Measurements from ENCODE around the gene GPR171.

Gene GPR171

DNA sequence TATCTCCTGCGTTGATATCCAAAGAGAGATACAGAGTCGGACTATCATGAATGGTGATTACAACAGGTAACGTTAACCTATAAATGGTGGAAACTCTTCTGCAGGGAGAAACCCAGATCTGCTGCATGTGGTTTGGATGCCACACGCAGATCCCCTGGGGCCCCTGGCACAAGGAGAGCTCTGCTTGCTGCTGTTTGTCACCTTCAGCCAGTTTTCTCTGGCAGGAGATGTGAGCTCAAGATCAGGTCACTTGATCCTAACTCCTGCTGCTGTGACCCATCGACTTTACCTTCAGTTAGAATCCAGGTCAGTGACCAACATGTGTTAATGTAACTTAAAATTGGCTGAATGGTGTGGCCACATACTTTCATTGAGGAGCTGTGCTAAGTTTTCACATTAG, 23.8 kb upstream of the GPR171 start (continued):
- TF ChIP-seq, protein P1, sequence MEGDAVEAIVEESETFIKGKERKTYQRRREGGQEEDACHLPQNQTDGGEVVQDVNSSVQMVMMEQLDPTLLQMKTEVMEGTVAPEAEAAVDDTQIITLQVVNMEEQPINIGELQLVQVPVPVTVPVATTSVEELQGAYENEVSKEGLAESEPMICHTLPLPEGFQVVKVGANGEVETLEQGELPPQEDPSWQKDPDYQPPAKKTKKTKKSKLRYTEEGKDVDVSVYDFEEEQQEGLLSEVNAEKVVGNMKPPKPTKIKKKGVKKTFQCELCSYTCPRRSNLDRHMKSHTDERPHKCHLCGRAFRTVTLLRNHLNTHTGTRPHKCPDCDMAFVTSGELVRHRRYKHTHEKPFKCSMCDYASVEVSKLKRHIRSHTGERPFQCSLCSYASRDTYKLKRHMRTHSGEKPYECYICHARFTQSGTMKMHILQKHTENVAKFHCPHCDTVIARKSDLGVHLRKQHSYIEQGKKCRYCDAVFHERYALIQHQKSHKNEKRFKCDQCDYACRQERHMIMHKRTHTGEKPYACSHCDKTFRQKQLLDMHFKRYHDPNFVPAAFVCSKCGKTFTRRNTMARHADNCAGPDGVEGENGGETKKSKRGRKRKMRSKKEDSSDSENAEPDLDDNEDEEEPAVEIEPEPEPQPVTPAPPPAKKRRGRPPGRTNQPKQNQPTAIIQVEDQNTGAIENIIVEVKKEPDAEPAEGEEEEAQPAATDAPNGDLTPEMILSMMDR (tag by site-specific recombination; IDR thresholded peaks at IDR 0.05), result no peak

DNA sequence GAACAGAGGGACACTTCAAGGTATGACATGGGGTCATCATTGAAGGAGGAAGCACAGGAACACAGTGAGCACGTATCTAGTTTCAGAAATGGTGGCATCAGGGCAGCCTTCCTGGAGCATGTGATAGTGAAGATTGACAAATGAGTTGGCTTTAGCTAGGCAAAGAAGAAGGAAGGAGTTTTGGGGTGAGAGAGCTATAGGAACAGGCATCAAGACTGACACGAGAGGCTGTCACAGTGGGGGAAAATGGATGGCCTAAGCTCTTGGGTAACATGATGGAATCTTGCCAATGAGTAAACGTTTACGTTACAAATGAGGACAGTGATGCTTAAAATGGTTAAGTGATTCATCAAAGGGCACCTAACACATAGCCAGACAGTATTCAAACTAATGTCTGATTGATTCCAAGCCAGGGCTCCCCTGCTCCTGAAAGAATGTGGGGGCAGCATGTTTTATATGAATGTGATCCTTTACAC, 23.1 kb upstream of the GPR171 start:
- TF ChIP-seq, protein P2, sequence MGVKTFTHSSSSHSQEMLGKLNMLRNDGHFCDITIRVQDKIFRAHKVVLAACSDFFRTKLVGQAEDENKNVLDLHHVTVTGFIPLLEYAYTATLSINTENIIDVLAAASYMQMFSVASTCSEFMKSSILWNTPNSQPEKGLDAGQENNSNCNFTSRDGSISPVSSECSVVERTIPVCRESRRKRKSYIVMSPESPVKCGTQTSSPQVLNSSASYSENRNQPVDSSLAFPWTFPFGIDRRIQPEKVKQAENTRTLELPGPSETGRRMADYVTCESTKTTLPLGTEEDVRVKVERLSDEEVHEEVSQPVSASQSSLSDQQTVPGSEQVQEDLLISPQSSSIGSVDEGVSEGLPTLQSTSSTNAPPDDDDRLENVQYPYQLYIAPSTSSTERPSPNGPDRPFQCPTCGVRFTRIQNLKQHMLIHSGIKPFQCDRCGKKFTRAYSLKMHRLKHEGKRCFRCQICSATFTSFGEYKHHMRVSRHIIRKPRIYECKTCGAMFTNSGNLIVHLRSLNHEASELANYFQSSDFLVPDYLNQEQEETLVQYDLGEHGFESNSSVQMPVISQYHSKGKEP (tag by site-specific recombination; IDR thresholded peaks at IDR 0.05), result no peak
- TF ChIP-seq ZNF48 (tag by site-specific recombination; IDR thresholded peaks at IDR 0.05) (no peak), ZNF114 (tag by site-specific recombination; IDR thresholded peaks at IDR 0.05) (no peak), ZNF221 (tag by site-specific recombination; IDR thresholded peaks at IDR 0.05; ENCODE audit: borderline replicate concordance) (no peak), ZNF138 (tag by site-specific recombination; IDR thresholded peaks at IDR 0.05; ENCODE audit: borderline replicate concordance) (no peak), ZNF629 (tag by site-specific recombination; IDR thresholded peaks at IDR 0.05) (0 out of 2 replicates have a peak, but pooled peaks have one; percentile 16), SP7 (tag by site-specific recombination; IDR thresholded peaks at IDR 0.05) (0 out of 2 replicates have a peak, but pooled peaks have one; percentile 18), ZNF211 (tag by site-specific recombination; IDR thresholded peaks at IDR 0.05; ENCODE audit: low read depth) (no peak)
- TF ChIP-seq, protein P3, sequence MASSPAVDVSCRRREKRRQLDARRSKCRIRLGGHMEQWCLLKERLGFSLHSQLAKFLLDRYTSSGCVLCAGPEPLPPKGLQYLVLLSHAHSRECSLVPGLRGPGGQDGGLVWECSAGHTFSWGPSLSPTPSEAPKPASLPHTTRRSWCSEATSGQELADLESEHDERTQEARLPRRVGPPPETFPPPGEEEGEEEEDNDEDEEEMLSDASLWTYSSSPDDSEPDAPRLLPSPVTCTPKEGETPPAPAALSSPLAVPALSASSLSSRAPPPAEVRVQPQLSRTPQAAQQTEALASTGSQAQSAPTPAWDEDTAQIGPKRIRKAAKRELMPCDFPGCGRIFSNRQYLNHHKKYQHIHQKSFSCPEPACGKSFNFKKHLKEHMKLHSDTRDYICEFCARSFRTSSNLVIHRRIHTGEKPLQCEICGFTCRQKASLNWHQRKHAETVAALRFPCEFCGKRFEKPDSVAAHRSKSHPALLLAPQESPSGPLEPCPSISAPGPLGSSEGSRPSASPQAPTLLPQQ (tag by site-specific recombination; IDR thresholded peaks at IDR 0.05), result no peak
- H3K36me3 ChIP-seq (ENCODE audit: control insufficient read depth in 2 of 2, insufficient read depth in 1 of 2, low read length in 2 of 2), result no peaks in the 10 kb centered on the region
- no peak overlapping the region for H3K27ac ChIP-seq (ENCODE audit: extremely low read depth, low read depth, low read length)
- H3K9me3 ChIP-seq (ENCODE audit: control insufficient read depth, insufficient read depth, low read depth, low read length), result no peaks in the 10 kb centered on the region
- H3K4me3 ChIP-seq (ENCODE audit: low read depth, low read length), result no peak overlapping the region
- ChIA-PET POLR2A (no interaction called here), CTCF (interaction anchor here (0.5 to 3.1 kb wide), 5 partner anchors 10 to 612 kb away, joined by 3 to 17 read pairs (median 3); no protein-coding TSS in a partner anchor)
- H3K4me1 ChIP-seq (ENCODE audit: control insufficient read depth, insufficient read depth, low read length), result no peaks in the 10 kb centered on the region

DNA sequence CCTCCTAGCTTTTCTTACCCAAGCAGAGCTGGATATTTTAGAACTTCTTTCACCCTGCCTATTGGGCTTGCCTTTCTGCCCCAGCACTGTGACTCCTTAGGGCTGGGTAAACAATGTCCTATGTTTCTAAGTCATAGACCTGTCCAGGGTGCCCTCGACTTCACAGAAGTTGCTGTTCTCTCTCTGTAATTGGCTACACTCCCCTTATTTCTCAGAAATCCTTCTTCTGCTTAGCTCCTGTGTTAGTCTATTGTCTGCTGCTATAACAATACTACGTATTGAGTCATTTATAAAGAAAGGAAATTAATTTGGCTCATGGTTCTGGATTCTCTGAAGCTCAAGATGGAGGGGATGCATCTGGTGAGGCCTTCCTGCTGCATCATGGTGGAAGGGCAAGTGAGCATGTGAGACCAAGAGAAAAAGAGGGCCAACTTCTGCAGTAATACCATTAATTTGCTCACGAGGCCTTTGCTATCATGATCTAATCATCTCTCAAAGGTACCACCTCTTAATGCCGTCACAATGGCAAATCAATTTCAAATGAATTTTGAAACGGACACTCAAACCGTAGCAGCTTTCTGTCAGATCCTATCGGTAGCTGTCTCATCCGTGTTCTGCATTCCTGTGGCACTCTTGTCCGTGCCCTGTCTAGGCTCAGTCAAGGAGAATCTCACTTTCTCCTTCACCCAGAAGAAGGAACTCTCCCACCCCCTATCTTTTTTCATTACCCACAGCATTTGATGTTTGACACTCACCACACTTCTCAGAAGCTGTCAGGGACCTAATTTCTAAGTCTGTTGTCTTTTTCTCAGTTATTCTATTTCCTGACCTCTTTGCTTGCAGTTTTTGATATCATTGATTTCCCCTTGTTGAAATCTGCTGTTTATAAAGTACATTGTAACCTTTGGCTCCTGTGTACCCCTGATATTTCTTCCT, 22.3 kb upstream of the GPR171 start:
- no peak overlapping the region for H3K4me3 ChIP-seq (ENCODE audit: low read depth, low read length)
- no peaks in the 10 kb centered on the region for H3K36me3 ChIP-seq (ENCODE audit: control insufficient read depth in 2 of 2, insufficient read depth in 1 of 2, low read length in 2 of 2)
- H3K9me3 ChIP-seq (ENCODE audit: control insufficient read depth, insufficient read depth, low read depth, low read length), result no peaks in the 10 kb centered on the region
- H3K4me1 ChIP-seq (ENCODE audit: control insufficient read depth, insufficient read depth, low read length), result no peaks in the 10 kb centered on the region
- ChIA-PET POLR2A (no interaction called here), CTCF (interaction anchor here (0.5 to 1.2 kb wide), 3 partner anchors 11 to 235 kb away, joined by 3 read pairs; no protein-coding TSS in a partner anchor)
- no peak overlapping the region for H3K27ac ChIP-seq (ENCODE audit: extremely low read depth, low read depth, low read length)
- TF ChIP-seq GLI2 (tag by site-specific recombination; IDR thresholded peaks at IDR 0.05; ENCODE audit: borderline replicate concordance, low read depth) (no peak), ZNF221 (tag by site-specific recombination; IDR thresholded peaks at IDR 0.05; ENCODE audit: borderline replicate concordance) (no peak), GLIS2 (tag by site-specific recombination; IDR thresholded peaks at IDR 0.05) (no peak), MEIS1 (CRISPR knock-in tag; IDR thresholded peaks at IDR 0.05; ENCODE audit: borderline replicate concordance) (no peak), ZNF214 (tag by site-specific recombination; IDR thresholded peaks at IDR 0.05; ENCODE audit: borderline replicate concordance) (no peak), ZEB2 (tag by site-specific recombination; IDR thresholded peaks at IDR 0.05) (no peak), BCL11A (tag by site-specific recombination; IDR thresholded peaks at IDR 0.05; ENCODE audit: low read depth) (no peak), ZNF211 (tag by site-specific recombination; IDR thresholded peaks at IDR 0.05; ENCODE audit: low read depth) (no peak)
- TF ChIP-seq, protein P4, sequence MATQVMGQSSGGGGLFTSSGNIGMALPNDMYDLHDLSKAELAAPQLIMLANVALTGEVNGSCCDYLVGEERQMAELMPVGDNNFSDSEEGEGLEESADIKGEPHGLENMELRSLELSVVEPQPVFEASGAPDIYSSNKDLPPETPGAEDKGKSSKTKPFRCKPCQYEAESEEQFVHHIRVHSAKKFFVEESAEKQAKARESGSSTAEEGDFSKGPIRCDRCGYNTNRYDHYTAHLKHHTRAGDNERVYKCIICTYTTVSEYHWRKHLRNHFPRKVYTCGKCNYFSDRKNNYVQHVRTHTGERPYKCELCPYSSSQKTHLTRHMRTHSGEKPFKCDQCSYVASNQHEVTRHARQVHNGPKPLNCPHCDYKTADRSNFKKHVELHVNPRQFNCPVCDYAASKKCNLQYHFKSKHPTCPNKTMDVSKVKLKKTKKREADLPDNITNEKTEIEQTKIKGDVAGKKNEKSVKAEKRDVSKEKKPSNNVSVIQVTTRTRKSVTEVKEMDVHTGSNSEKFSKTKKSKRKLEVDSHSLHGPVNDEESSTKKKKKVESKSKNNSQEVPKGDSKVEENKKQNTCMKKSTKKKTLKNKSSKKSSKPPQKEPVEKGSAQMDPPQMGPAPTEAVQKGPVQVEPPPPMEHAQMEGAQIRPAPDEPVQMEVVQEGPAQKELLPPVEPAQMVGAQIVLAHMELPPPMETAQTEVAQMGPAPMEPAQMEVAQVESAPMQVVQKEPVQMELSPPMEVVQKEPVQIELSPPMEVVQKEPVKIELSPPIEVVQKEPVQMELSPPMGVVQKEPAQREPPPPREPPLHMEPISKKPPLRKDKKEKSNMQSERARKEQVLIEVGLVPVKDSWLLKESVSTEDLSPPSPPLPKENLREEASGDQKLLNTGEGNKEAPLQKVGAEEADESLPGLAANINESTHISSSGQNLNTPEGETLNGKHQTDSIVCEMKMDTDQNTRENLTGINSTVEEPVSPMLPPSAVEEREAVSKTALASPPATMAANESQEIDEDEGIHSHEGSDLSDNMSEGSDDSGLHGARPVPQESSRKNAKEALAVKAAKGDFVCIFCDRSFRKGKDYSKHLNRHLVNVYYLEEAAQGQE (tag by site-specific recombination; IDR thresholded peaks at IDR 0.05), result no peak

Measured in HEK293 (cell line).